HL-60/S4 treated with phorbol 12-myristate 13-acetate at 8.2 ng/mL for 4 days and 3 days (cell line): ENCODE results near the gene MPL.

Source experiments
- in situ Hi-C: fragments of 300-500 bp; cut with MboI; formaldehyde crosslinking; loops from 2 replicates; pipeline ENCODE4 v1.15.0; 2022; ENCODE audit warnings: low sequenced_read_pairs

The MPL gene

DNA sequence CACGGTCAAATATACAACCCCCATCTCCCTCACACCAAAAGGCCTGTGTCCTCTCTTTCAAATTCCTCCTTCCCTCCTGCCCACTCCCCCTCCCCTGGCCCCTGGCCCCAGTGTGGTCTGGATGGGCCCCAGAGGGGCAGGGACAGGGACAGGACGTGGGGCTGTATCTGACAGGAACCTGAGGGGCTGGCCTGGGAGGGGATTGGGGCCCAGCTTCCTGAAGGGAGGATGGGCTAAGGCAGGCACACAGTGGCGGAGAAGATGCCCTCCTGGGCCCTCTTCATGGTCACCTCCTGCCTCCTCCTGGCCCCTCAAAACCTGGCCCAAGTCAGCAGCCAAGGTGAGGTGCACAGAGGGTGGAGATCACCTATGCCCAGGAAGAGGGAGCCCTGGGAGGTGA lies at the start of gene MPL:
TSS of gene MPL (plus strand) at position 231 of the 400 bp plus-strand sequence. CDS start at position 262, 31 bp downstream.
- in situ Hi-C loops, result no loop called here

DNA sequence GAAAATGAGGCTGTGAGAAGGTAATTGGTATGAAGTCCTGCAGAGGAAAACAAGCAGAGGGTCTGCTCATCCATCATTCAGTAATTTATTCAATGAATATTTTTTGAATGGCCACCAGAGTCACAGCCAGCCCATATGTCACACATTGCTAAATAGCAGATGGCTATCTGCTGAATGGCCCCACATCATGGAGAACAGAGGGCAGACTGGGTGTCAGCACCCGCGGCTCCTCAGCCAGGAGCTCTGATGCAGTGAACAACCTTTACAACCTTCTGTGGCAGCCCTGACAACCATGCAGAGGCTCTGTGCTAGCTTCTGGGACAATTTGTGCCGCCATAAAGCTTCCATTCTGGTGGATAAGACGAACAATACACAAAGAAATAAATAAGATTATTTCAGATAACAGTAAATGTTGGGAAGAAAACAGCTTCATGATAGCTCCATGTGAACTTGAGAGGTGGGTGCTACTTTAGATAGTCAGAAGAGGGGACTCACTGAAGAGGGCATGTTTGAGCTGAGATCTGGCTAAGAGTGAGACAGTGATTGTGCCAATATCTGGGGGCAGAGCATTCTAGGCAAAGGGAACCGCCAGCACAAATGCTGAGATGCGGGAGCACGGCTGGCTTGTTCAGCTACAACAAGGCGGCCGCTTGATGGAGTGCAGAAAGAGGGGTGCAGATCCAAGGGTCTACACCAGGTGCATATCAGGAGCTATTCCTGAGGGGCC lies 49.4 kb upstream of the MPL start:
- in situ Hi-C loops, result no loop called here

DNA sequence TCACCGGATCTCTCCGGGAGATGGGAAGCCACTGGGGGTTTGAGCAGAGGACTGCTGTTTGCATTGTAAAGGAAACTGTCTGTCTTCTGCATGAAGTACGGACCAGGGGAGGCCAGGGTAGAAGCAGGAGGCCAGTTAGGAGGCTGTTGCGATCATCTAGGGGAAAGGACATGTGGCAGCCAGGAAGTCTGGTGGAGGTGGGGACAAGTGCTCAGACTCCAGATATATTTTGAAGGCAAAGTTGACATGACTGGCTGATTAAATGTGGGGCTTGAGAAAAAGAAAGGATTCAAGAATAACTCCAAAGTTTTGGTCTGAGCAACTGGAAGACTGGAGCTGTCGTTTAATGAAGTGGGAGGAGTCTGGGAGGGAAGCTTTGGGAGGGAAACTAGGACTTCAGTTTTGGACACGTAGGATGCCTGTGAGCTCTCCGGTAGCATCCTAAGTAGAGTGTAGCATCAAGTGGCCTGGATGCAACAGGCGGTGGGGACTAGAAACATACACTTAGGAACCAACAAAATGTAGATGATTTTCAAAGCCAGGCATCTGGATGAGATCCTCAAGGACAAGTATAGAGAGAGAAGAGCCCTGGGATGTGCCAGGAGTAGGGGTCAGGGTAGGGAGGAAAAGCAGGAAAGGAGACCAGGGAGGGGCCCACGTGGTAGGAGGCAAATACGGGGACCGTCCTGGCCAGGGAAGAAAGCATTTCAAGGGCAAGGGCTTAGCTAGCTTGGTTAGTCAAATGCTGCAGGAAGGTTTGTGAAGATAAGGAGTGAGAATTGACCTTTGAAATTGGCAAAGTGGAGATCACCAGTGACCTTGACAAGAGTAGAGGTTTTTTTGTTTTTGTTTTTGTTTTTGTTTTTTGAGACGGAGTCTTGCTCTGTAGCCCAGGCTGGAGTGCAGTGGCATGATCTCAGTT lies 48.6 kb upstream of the MPL start:
- in situ Hi-C loops, result no loop called here

DNA sequence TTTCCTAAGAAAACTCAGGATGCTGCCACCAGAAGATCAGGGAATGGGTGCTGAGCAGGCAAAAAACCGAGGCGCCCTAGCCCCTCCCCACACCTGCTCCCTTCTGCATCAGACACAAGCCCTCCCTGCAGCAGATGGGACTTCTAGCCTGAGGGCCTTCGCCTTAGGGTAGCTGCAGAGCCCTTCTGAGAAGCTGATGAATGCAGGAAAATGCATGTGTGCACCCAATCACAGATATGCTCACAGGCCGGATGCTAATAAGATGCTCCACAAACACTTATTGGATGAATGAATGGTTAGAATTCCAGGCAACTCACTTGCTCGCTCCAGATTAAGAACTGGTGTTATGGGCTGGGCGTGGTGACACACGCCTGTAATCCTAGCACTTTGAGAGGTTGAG lies 45.4 kb upstream of the MPL start:
- in situ Hi-C loops, result no loop called here

DNA sequence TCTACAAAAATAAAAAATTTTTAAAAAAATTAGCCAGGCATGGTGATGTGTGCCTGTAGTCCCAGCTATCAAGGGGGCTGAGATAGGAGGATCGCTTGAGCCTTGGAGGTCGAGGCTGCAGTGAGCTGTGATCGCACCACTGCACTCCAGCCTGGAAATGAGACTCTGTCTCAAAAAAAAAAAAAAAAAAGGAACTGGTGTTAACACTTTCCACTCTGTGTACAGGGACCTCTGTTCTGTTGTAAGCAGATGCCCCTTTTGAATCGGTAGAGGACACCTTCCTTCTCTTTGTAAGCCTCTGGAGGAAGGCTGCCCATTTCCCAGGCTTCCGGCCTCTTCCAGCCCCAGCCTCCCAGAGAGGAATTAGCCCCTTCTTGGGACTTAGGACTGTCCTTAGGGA lies 44.9 kb upstream of the MPL start:
- in situ Hi-C loops, result no loop called here

DNA sequence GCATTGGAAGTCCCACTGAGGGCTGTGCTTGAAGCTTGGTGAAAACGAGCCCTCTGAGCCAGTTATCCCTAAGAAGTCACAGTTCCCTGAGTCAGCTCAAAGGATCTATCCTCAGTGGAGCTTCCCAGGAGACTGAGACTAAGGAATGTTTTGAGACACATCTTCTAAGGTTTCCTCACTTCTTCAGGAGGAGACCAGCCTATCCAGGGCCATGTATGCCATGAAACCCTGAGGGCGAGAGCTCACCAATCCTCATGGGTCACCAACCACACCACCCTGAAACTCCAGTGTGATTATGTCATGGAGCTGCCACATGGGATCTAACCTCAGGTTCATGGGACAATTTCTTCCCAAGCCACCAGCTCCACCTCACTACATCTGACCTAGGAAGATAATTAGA lies 44.4 kb upstream of the MPL start:
- in situ Hi-C loops, result no loop called here

DNA sequence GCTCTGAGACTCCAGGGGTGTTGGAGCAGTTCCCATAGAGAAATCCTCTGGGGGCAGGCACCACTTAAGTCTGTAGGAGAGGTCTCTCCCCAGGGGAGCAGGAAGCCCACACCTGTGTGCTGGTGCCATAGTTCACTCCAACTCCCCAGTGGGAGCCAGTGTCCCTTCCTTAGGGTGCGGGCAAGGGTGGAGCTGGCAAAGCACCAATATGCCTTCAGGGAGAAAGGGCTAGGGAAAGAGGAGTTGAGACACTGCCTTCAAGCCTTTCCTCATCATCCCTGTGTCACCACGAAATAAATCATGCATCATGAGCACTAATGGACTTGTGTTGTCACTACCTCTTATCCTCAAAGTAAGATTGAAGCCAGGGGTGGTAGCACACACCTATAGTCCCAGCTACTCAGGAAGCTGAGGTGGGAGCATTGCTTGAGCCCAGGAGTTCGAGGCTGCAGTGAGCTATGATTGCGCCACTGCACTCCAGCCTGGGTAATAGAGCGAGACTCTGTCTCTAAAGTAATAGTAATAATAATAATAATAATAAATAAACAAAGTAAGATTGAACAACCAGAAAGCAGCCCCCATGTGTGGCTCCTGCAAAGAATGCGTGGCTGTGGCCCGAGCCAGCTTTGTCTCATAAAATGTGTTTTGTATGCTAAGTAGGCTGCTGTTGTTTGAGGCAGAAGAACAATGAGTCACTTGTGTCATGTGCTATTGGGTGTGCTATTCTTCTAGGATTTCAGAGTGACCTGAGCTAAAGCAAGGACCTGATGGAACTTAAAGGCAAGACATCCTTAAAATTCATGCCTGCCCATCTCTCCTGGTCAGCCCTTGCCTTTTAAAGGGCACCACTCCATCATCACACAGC lies 43.5 kb upstream of the MPL start:
- in situ Hi-C loops, result no loop called here

DNA sequence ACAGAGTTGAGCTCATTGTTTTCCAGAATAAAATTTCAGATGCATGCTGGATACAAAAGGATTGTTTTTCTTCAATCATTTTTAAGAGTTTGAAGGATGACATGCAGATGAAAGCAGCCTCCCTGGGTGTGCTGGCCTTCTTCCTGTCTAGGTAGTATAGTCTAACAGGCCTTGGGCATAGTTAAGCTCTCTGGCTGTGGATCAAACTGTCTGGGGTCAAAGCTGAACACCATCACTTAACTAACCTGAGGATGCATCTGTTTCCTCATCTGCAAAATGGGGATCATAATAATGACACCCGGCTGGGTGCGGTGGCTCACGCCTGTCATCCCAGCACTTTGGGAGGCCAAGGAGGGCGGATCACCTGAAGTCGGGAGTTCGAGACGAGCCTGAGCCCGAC lies 42.9 kb upstream of the MPL start:
- in situ Hi-C loops, result no loop called here

DNA sequence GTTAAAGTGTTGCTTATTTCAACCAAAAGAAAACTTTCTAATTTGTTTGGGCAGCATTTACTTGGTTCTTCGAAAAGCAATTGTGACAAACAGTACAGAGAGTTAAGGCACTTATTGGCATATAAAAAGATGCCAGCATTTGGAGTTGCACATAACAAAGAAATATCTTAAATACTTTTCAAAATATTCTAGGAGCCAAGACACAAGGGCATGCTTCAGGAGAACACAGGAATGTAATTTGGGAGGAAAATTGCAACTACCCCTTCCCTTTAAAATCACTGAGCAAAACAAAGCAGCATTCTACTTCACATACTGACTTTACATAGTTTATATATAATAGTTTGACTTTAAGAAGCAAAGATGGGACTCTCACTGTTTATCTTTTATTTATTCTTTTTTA lies 41.4 kb upstream of the MPL start:
- in situ Hi-C loops, result no loop called here

DNA sequence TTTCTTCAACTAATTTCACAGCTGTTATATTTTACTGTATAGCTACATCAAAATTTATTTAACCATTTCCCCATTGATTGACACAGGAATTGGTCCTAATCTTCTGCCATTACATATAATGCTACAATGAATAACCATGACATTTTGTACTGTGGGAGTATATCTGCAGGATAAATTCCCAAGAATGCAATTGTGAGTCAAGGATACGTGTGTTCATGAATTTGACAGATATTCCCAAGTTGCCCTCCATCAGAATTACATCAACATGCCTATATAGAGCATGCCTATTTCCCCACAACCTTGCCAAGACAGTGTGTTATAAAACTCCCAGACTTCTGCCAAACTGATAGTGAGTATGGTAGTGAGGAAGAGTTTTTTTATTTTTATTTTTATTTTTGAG lies 39.6 kb upstream of the MPL start:
- in situ Hi-C loops, result no loop called here

DNA sequence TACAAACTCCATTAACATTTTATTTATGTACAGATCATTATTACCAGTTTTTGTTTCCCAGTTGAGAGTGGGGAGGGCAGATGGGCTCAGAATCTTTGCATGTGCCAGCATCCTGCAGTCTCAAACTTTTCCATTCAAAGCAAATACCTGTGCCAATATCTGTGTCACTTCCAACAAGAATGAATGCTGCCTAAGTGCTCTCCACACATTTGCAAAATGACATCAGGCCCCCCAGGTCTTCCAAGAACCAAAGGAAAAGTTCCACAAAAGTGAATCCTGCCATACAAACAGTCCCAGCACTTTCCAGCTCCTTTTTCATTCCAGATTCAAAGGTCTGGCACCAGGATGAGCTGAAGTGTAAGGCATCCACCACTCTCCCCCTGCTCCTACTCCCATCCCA lies 38.5 kb upstream of the MPL start:
- in situ Hi-C loops, result no loop called here

DNA sequence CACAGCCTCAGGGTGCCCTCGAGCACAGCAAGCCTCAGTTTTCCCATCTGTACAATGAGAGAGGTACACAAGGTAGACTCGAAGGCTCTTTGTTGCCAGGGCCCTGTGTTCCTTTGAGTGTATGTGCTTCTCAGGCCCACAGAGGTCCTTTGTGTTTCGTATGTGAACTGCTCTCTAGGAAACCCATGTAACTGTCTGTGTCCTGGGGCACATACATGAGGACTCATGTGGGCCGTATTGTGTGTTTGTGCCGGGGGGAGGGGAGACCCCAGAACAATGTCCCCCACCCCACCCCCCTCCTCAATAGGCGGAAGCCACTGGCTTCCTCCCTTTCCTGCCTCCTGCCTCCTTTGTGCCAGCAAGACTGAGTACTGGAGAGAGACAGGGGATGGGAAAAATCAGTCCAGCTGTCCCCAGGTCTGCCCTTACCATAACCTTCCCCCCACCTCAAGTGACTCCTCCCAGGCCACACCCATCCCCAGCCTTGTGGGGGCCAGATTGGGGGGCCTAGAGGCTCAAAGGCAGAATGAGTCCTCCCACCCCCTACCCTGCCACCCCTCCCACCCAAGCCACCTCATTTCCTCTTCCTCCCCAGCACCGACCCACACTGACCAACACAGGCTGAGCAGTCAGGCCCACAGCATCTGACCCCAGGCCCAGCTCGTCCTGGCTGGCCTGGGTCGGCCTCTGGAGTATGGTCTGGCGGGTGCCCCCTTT lies 37.1 kb upstream of the MPL start, which contains the start of gene TIE1:
TSS of gene TIE1 (plus strand) at position 605 of the 717 bp plus-strand sequence. CDS start at position 695, 90 bp downstream.
- in situ Hi-C loops, result no loop called here

DNA sequence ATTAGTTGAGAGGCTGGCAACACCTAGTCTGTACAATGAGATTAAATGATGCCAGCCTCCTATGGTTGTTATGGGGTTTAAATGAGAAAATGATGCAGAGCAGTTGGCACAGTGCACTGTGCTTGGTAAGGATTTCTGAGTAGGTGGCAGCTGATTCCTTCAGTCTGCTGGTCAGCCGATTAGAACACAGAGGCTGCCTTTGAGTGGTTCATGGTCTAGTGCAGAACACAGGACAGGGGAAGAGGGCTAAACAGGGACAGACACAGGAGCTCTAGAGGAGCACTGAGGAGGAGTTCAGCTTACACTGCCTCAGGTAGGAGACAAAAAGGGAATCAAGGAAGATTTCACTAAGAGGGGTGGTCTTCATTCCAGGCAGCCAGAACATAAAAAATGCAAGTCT lies 35.4 kb upstream of the MPL start:
- in situ Hi-C loops, result no loop called here

DNA sequence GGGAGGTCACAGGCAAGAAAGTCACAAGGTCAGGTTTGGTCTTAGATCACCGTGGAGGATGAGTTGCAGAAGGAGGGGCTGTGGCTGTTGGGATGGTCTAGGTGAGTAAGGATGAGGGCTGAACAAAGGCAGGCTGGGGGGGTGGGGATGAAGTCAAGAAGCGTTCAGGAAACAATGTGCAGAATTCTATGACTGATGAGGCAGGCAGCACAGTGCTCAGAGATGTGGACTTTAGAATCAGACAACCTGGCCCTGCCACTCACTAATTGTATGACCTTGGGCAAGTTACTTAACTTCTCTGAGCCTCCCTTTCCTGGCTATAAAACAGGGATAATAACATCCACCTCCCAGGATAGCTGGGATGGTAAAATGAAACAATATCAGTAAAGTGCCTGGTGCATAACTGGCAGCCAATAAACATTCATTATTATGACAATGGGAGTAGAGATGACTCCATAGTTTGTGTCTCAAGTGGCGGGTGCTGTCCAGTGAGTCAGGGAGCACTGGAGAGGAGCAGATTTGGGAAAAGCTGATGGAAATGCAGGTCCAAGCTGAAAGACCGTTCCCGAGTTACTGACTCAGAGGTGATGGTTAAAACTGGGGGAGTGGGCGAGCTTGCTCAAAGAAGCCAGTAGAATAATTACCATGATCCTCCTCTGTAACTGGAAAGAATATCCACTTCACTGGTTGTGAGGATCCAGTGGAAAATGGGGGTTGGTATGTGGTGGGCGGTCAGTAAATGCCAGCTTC lies 34.7 kb upstream of the MPL start:
- in situ Hi-C loops, result no loop called here

DNA sequence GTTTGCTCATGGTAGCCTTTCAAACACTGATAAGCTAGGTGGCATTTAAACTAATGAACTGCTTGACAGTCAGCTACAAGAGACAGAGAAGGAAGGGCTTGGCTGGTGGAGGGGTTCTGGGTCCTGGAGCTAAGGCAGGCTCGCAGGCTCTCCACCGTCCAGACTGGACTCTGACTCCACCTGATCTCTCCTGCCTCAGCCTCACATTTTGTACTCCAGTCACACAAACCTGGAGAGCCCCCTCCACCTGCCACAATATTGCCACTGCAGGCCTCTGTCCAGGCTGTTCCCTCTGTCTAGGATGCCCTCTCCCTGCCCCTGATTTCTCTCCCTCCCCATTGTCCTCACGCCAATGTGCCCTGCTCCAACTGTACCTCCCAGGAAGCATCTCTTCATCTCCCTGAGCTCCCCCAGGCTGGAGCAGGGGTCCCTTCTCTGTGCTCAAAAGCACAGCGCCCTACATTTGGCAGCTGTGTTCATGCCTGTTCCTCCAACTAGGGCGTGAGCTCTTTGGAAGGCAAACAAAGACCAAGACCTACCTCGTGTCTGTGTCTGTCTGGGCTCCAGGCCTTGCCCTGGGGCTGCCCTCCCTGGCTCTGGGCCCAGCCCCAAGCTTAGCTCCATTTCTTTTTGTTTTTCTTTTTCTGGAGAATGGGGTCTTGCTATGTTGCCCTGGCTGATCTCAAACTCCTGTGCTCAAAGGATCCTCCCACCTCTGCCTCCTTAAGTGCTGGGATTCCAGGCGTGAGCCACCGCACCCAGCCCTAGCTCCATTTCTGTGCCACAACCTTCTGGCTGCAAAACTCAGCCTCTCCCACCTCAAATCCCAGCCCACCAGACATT lies 33.9 kb upstream of the MPL start:
- in situ Hi-C loops, result no loop called here

DNA sequence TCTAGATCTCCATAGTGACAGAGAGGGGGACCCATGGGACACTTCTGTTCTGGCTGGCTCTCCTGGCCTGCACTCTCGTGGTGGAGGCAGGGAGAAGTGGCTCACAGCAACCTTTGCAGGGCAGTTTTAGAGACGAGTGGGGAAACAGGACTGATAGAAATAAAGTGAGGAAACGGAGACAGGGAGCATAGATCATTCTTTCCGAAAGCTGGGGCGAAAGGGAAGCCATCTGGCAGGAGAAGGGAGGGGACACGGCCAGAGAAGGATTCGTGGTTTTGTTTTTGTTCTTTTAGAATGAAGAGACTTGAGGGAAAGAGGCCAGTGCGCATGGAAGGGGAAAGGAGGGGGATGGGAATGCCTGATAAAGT lies 33.3 kb upstream of the MPL start:
- in situ Hi-C loops, result no loop called here

DNA sequence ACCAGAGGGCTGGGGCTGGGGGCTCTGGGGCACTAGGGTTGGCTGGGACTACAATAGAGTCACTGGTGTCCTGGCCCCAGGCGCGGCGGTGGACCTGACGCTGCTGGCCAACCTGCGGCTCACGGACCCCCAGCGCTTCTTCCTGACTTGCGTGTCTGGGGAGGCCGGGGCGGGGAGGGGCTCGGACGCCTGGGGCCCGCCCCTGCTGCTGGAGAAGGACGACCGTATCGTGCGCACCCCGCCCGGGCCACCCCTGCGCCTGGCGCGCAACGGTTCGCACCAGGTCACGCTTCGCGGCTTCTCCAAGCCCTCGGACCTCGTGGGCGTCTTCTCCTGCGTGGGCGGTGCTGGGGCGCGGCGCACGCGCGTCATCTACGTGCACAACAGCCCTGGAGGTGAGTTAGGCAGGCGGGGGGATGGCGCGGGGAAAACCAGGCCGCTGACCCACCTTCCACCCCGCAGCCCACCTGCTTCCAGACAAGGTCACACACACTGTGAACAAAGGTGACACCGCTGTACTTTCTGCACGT lies 32.8 kb upstream of the MPL start:
- in situ Hi-C loops, result no loop called here

DNA sequence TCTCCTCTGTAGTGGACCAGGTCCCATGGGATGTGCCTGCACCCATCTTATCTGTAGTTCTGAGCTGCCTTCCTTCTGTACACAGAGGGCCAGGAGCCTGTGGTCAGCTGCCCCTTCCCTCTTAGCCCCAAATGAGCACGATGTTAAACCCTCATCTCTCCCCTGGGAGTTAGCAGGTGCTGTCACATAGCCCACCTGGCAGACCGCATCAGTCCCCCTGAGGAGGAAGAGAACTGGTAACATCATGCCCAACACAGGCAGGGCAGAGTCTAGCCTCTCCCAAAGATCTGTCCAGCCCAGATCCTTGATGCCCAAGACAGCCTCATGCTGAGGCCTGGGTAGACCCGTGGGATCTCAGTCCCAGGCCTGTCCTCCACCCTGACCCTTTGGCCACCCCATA lies 32.2 kb upstream of the MPL start:
- in situ Hi-C loops, result no loop called here
